HepG2 (cell line): ENCODE results near the gene NINJ2. TPM values are rescaled to one million over a fixed set of nuclear protein-coding genes. Genes with fewer than 3 reads are reported as not detected.

ENCODE experiments used
- ARNT ChIP-seq: fragments of 450-650 bp; IDR thresholded peaks from 2 replicates; pipeline ENCODE4 v1.6.1; 2017
- CBX1 ChIP-seq: IDR thresholded peaks from one replicate; pipeline ENCODE4 v1.6.1; 2016; ENCODE audit warnings: antibody characterized with exemption, low read depth
- GLI4 ChIP-seq: sonication (generic); formaldehyde crosslinking; IDR thresholded peaks from 2 replicates; pipeline ENCODE4 v1.5.1; 2020; ENCODE audit warnings: missing genetic modification reagents, mild to moderate bottlenecking, moderate library complexity, borderline replicate concordance
- HBP1 ChIP-seq: IDR thresholded peaks from 2 replicates; pipeline ENCODE4 v1.6.1; 2016; ENCODE audit warnings: low read depth, control low read depth
- KDM6A ChIP-seq: IDR thresholded peaks from 2 replicates; pipeline ENCODE4 v1.6.1; 2016; ENCODE audit warnings: low read depth
- NFYB ChIP-seq: sonication (generic); formaldehyde crosslinking; IDR thresholded peaks from 2 replicates; pipeline ENCODE4 v1.4.0; 2020; ENCODE audit warnings: missing genetic modification reagents
- NR2F6 ChIP-seq, 2 experiments: IDR thresholded peaks; 2 replicates each; pipeline ENCODE4 v1.6.1; 2016; ENCODE audit warnings: antibody characterized with exemption in 1 of 2, mild to moderate bottlenecking in 1 of 2
- PAXIP1 ChIP-seq: sonication (generic); formaldehyde crosslinking; conservative IDR thresholded peaks from 2 replicates; pipeline ENCODE4 v1.4.0; 2020; ENCODE audit warnings: mild to moderate bottlenecking, missing genetic modification reagents, moderate library complexity
- RBM39 ChIP-seq: fragments of 200-400 bp; formaldehyde crosslinking; IDR thresholded peaks from one replicate; pipeline ENCODE4 v1.6.1; 2018; ENCODE audit warnings: antibody characterized with exemption, mild to moderate bottlenecking, low read depth, low read length; ENCODE audit not compliant: poor library complexity, severe bottlenecking
- SAP130 ChIP-seq: IDR thresholded peaks from 2 replicates; pipeline ENCODE4 v1.6.1; 2016; ENCODE audit warnings: low read depth
- SNAPC2 ChIP-seq: sonication (generic); formaldehyde crosslinking; IDR thresholded peaks from 2 replicates; pipeline ENCODE4 v1.8.1; 2022; ENCODE audit warnings: mild to moderate bottlenecking, missing genetic modification reagents
- XBP1 ChIP-seq: sonication (generic); formaldehyde crosslinking; IDR thresholded peaks from 2 replicates; pipeline ENCODE4 v1.5.0; 2020; ENCODE audit warnings: missing genetic modification reagents
- ZBTB38 ChIP-seq: sonication (generic); formaldehyde crosslinking; IDR thresholded peaks from 2 replicates; pipeline ENCODE4 v1.5.1; 2020; ENCODE audit warnings: mild to moderate bottlenecking, missing genetic modification reagents
- ZNF350 ChIP-seq: sonication (generic); formaldehyde crosslinking; IDR thresholded peaks from 2 replicates; pipeline ENCODE4 v1.4.0; 2020; ENCODE audit warnings: mild to moderate bottlenecking, low read depth, missing genetic modification reagents, borderline replicate concordance
- ZNF619 ChIP-seq: sonication (generic); formaldehyde crosslinking; IDR thresholded peaks from 2 replicates; pipeline ENCODE4 v1.4.0; 2020; ENCODE audit warnings: mild to moderate bottlenecking, missing genetic modification reagents
- ZNF709 ChIP-seq: sonication (generic); formaldehyde crosslinking; IDR thresholded peaks from 2 replicates; pipeline ENCODE4 v1.5.0; 2020; ENCODE audit warnings: mild to moderate bottlenecking, missing genetic modification reagents
- ZNF749 ChIP-seq: sonication (generic); formaldehyde crosslinking; IDR thresholded peaks from 2 replicates; pipeline ENCODE4 v1.8.0; 2022; ENCODE audit warnings: mild to moderate bottlenecking, missing genetic modification reagents, moderate library complexity, borderline replicate concordance
- ZNF841 ChIP-seq: sonication (generic); formaldehyde crosslinking; IDR thresholded peaks from 2 replicates; pipeline ENCODE4 v1.8.1; 2023; ENCODE audit warnings: missing genetic modification reagents, borderline replicate concordance
- polyA plus RNA-seq, 8 experiments: library from polyadenylated mRNA; depleted of rRNA in 3 of 8; stranded (reverse) in 7 of 8; unstranded in 1 of 8; fragments of >200 nt; fragmentation: Illumina TruSeq in 4 of 8; extraction: Trizol in 4 of 8; gene quantifications; 2 replicates each; pipeline versions ENCODE4 v1.2.1 to v1.2.3, GENCODE V29; 2011 to 2016; ENCODE audit warnings: low read depth in 4 of 8, missing spikeins in 1 of 8, mixed read lengths in 1 of 8; ENCODE audit not compliant: insufficient read depth in 1 of 8
- total RNA-seq, 5 experiments: library from RNA; depleted of rRNA; stranded (reverse); fragments of >200 nt; fragmentation: Illumina TruSeq; extraction: Trizol; gene quantifications; 2 replicates each; pipeline ENCODE4 v1.2.3, GENCODE V29; 2016; ENCODE audit warnings: low read depth in 1 of 5
- TF ChIP-seq, protein P1 (sequence below): sonication (generic); formaldehyde crosslinking; IDR thresholded peaks from 2 replicates; pipeline ENCODE4 v1.4.0; 2020; ENCODE audit warnings: low read depth, mild to moderate bottlenecking, missing genetic modification reagents
- TF ChIP-seq, protein P2 (sequence below): sonication (generic); formaldehyde crosslinking; IDR thresholded peaks from 2 replicates; pipeline ENCODE4 v1.5.0; 2020; ENCODE audit warnings: missing genetic modification reagents
- TF ChIP-seq, protein P3 (sequence below): sonication (generic); formaldehyde crosslinking; IDR thresholded peaks from 2 replicates; pipeline ENCODE4 v1.4.0; 2020; ENCODE audit warnings: missing genetic modification reagents, borderline replicate concordance

Gene NINJ2
- total and polyA plus RNA-seq, 2 of the 13 experiments (the other 11 are each of a cell fraction or from before 2014, with no cell fraction given) = 0.62 to 3.8 TPM

GRCh38 chr12:645563-646071 is 17.6 kb downstream of the NINJ2 start (continued):
- TF ChIP-seq ZNF749 (CRISPR knock-in tag) = no peak
- TF ChIP-seq RBM39 = no peak
- TF ChIP-seq ARNT = no peak
- TF ChIP-seq NFYB (CRISPR knock-in tag) = no peak
- TF ChIP-seq ZNF350 (CRISPR knock-in tag) = no peak
- TF ChIP-seq ZNF619 (CRISPR knock-in tag) = no peak
- TF ChIP-seq, protein P1, sequence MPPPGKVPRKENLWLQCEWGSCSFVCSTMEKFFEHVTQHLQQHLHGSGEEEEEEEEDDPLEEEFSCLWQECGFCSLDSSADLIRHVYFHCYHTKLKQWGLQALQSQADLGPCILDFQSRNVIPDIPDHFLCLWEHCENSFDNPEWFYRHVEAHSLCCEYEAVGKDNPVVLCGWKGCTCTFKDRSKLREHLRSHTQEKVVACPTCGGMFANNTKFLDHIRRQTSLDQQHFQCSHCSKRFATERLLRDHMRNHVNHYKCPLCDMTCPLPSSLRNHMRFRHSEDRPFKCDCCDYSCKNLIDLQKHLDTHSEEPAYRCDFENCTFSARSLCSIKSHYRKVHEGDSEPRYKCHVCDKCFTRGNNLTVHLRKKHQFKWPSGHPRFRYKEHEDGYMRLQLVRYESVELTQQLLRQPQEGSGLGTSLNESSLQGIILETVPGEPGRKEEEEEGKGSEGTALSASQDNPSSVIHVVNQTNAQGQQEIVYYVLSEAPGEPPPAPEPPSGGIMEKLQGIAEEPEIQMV (CRISPR knock-in tag) = no peak
- TF ChIP-seq SNAPC2 (CRISPR knock-in tag) = 0 out of 2 replicates have a peak, but pooled peaks have one; percentile 42
- TF ChIP-seq HBP1 (CRISPR knock-in tag) = 0 out of 2 replicates have a peak, but pooled peaks have one; percentile 31
- peak; percentile 94 for TF ChIP-seq SAP130 (CRISPR knock-in tag)
- no peak for TF ChIP-seq ZNF841 (CRISPR knock-in tag)
- TF ChIP-seq CBX1 = no peak
- peak; percentile 65 for TF ChIP-seq PAXIP1
- peak; percentile 95 for TF ChIP-seq NR2F6 (IDR thresholded peaks at IDR 0.05)
- peak; percentile 97 for TF ChIP-seq NR2F6 (CRISPR knock-in tag; IDR thresholded peaks at IDR 0.05)
- TF ChIP-seq XBP1 (CRISPR knock-in tag) = no peak
- TF ChIP-seq KDM6A = no peak
- TF ChIP-seq, protein P2, sequence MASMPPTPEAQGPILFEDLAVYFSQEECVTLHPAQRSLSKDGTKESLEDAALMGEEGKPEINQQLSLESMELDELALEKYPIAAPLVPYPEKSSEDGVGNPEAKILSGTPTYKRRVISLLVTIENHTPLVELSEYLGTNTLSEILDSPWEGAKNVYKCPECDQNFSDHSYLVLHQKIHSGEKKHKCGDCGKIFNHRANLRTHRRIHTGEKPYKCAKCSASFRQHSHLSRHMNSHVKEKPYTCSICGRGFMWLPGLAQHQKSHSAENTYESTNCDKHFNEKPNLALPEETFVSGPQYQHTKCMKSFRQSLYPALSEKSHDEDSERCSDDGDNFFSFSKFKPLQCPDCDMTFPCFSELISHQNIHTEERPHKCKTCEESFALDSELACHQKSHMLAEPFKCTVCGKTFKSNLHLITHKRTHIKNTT (CRISPR knock-in tag) = no peak
- TF ChIP-seq, protein P3, sequence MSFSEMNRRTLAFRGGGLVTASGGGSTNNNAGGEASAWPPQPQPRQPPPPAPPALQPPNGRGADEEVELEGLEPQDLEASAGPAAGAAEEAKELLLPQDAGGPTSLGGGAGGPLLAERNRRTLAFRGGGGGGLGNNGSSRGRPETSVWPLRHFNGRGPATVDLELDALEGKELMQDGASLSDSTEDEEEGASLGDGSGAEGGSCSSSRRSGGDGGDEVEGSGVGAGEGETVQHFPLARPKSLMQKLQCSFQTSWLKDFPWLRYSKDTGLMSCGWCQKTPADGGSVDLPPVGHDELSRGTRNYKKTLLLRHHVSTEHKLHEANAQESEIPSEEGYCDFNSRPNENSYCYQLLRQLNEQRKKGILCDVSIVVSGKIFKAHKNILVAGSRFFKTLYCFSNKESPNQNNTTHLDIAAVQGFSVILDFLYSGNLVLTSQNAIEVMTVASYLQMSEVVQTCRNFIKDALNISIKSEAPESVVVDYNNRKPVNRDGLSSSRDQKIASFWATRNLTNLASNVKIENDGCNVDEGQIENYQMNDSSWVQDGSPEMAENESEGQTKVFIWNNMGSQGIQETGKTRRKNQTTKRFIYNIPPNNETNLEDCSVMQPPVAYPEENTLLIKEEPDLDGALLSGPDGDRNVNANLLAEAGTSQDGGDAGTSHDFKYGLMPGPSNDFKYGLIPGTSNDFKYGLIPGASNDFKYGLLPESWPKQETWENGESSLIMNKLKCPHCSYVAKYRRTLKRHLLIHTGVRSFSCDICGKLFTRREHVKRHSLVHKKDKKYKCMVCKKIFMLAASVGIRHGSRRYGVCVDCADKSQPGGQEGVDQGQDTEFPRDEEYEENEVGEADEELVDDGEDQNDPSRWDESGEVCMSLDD = no peak
- no peak for TF ChIP-seq ZNF709
- no peak for TF ChIP-seq GLI4 (CRISPR knock-in tag)
- TF ChIP-seq ZBTB38 (CRISPR knock-in tag) = peak; percentile 63; the same call in 1 of the 2 replicates
